ENCODE results near the gene SGCD.

The SGCD gene

GRCh38 chr5:156361436-156362109, 34.6 kb downstream of the SGCD start:
- DNase-seq (ENCODE audit: low read depth) = no peak

GRCh38 chr5:156363861-156364260, 36.9 kb downstream of the SGCD start:
- DNase-seq (ENCODE audit: low read depth) = no peak

- DNase-seq (ENCODE audit: low read depth) = no peak
These were observed 39.6 kb downstream of the SGCD start for GRCh38 chr5:156366521-156366920.

- DNase-seq (ENCODE audit: low read depth) = no peak
These were observed 40.6 kb downstream of the SGCD start for GRCh38 chr5:156367597-156367996.

GRCh38 chr5:156375895-156376495, 49.0 kb downstream of the SGCD start:
- no peak for DNase-seq (ENCODE audit: low read depth)

GRCh38 chr5:156376751-156377150, 49.8 kb downstream of the SGCD start:
- no peak for DNase-seq (ENCODE audit: low read depth)

GRCh38 chr5:156378159-156378558, 51.2 kb downstream of the SGCD start:
- no peak for DNase-seq (ENCODE audit: low read depth)

GRCh38 chr5:156379206-156379605, 52.2 kb downstream of the SGCD start:
- no peak for DNase-seq (ENCODE audit: low read depth)

GRCh38 chr5:156380848-156381247, 53.9 kb downstream of the SGCD start:
- no peak for DNase-seq (ENCODE audit: low read depth)

- DNase-seq (ENCODE audit: low read depth) = no peak
These were observed 56.7 kb downstream of the SGCD start for GRCh38 chr5:156383510-156384265.

- no peak for DNase-seq (ENCODE audit: low read depth)
These were observed 58.5 kb downstream of the SGCD start for GRCh38 chr5:156385416-156385815.

- DNase-seq (ENCODE audit: low read depth) = no peak
These were observed 60.0 kb downstream of the SGCD start for GRCh38 chr5:156386976-156387375.

- DNase-seq (ENCODE audit: low read depth) = no peak
These were observed 60.4 kb downstream of the SGCD start for GRCh38 chr5:156387391-156387790.

- no peak for DNase-seq (ENCODE audit: low read depth)
These were observed 61.3 kb downstream of the SGCD start for GRCh38 chr5:156388233-156388632.

GRCh38 chr5:156391139-156391538, 64.2 kb downstream of the SGCD start:
- DNase-seq (ENCODE audit: low read depth) = no peak

GRCh38 chr5:156393980-156394379, 67.0 kb downstream of the SGCD start:
- no peak for DNase-seq (ENCODE audit: low read depth)

- DNase-seq (ENCODE audit: low read depth) = no peak
These were observed 67.8 kb downstream of the SGCD start for GRCh38 chr5:156394642-156395305.

GRCh38 chr5:156395306-156395675, 68.3 kb downstream of the SGCD start:
- DNase-seq (ENCODE audit: low read depth) = no peak

GRCh38 chr5:156396063-156396829, 69.3 kb downstream of the SGCD start:
- DNase-seq (ENCODE audit: low read depth) = no peak

GRCh38 chr5:156396830-156397081, 69.8 kb downstream of the SGCD start:
- DNase-seq (ENCODE audit: low read depth) = no peak

GRCh38 chr5:156399323-156399722, 72.4 kb downstream of the SGCD start:
- no peak for DNase-seq (ENCODE audit: low read depth)

- no peak for DNase-seq (ENCODE audit: low read depth)
These were observed 73.4 kb downstream of the SGCD start for GRCh38 chr5:156400231-156400986.
